HepG2 (cell line): ENCODE data around the gene ABHD18. TPM values are rescaled to one million over a fixed set of nuclear protein-coding genes. Genes with fewer than 3 reads are reported as not detected.

Source experiments
- HNRNPL ChIP-seq: fragments of 200-400 bp; formaldehyde crosslinking; IDR thresholded peaks from 2 replicates; pipeline ENCODE4 v1.6.1; 2017; ENCODE audit warnings: mild to moderate bottlenecking, low read depth, low read length
- JUND ChIP-seq: sonication (generic); formaldehyde crosslinking; IDR thresholded peaks from 2 replicates; pipeline ENCODE4 v1.8.0; 2022; ENCODE audit warnings: mild to moderate bottlenecking, missing genetic modification reagents
- MYC ChIP-seq: sonication (generic); formaldehyde crosslinking; IDR thresholded peaks from 2 replicates; pipeline ENCODE4 v1.9.0; 2021; ENCODE audit warnings: missing genetic modification reagents, borderline replicate concordance
- MZF1 ChIP-seq: sonication (generic); formaldehyde crosslinking; IDR thresholded peaks from 2 replicates; pipeline ENCODE4 v1.8.1; 2023; ENCODE audit warnings: mild to moderate bottlenecking, missing genetic modification reagents, borderline replicate concordance
- POGZ ChIP-seq: sonication (generic); formaldehyde crosslinking; IDR thresholded peaks from 2 replicates; pipeline ENCODE4 v1.4.0; 2020; ENCODE audit warnings: mild to moderate bottlenecking, missing genetic modification reagents
- POLR2G ChIP-seq: fragments of 200-400 bp; formaldehyde crosslinking; IDR thresholded peaks from 2 replicates; pipeline ENCODE4 v1.6.1; 2018; ENCODE audit warnings: mild to moderate bottlenecking, low read depth, low read length, moderate library complexity
- TAF15 ChIP-seq: fragments of 200-400 bp; formaldehyde crosslinking; IDR thresholded peaks from one replicate; pipeline ENCODE4 v1.6.1; 2018; ENCODE audit warnings: mild to moderate bottlenecking, low read depth, low read length; ENCODE audit not compliant: poor library complexity, severe bottlenecking
- ZBTB42 ChIP-seq: sonication (generic); formaldehyde crosslinking; IDR thresholded peaks from 2 replicates; pipeline ENCODE4 v1.5.0; 2020; ENCODE audit warnings: mild to moderate bottlenecking, missing genetic modification reagents
- ZC3H4 ChIP-seq: sonication (generic); formaldehyde crosslinking; IDR thresholded peaks from 2 replicates; pipeline ENCODE4 v1.4.0; 2020; ENCODE audit warnings: missing genetic modification reagents, borderline replicate concordance
- ZFYVE20 ChIP-seq: sonication (generic); formaldehyde crosslinking; IDR thresholded peaks from 2 replicates; pipeline ENCODE4 v1.8.0; 2023; ENCODE audit warnings: low read depth, mild to moderate bottlenecking, moderate library complexity, missing genetic modification reagents, borderline replicate concordance
- ZMAT5 ChIP-seq: sonication (generic); formaldehyde crosslinking; IDR thresholded peaks from 2 replicates; pipeline ENCODE4 v1.5.0; 2020; ENCODE audit warnings: mild to moderate bottlenecking, low read depth, missing genetic modification reagents, borderline replicate concordance
- ZNF225 ChIP-seq: sonication (generic); formaldehyde crosslinking; IDR thresholded peaks from 2 replicates; pipeline ENCODE4 v1.4.0; 2020; ENCODE audit warnings: mild to moderate bottlenecking, missing genetic modification reagents
- ZNF256 ChIP-seq: sonication (generic); formaldehyde crosslinking; conservative IDR thresholded peaks from 2 replicates; pipeline ENCODE4 v1.4.0; 2020; ENCODE audit warnings: missing genetic modification reagents
- ZNF335 ChIP-seq: sonication (generic); formaldehyde crosslinking; IDR thresholded peaks from 2 replicates; pipeline ENCODE4 v1.4.0; 2020; ENCODE audit warnings: missing genetic modification reagents
- ZNF646 ChIP-seq: sonication (generic); formaldehyde crosslinking; IDR thresholded peaks from 2 replicates; pipeline ENCODE4 v1.9.0; 2021; ENCODE audit warnings: mild to moderate bottlenecking, missing genetic modification reagents
- ZNF781 ChIP-seq: sonication (generic); formaldehyde crosslinking; IDR thresholded peaks from 2 replicates; pipeline ENCODE4 v1.5.1; 2020; ENCODE audit warnings: borderline replicate concordance, mild to moderate bottlenecking, missing genetic modification reagents; ENCODE audit errors: not compliant biosample characterization
- ZNF841 ChIP-seq: sonication (generic); formaldehyde crosslinking; IDR thresholded peaks from 2 replicates; pipeline ENCODE4 v1.8.1; 2023; ENCODE audit warnings: missing genetic modification reagents, borderline replicate concordance
- polyA plus RNA-seq, 8 experiments: library from polyadenylated mRNA; depleted of rRNA in 3 of 8; stranded (reverse) in 7 of 8; unstranded in 1 of 8; fragments of >200 nt; fragmentation: Illumina TruSeq in 4 of 8; extraction: Trizol in 4 of 8; gene quantifications; 2 replicates each; pipeline versions ENCODE4 v1.2.1 to v1.2.3, GENCODE V29; 2011 to 2016; ENCODE audit warnings: low read depth in 4 of 8, missing spikeins in 1 of 8, mixed read lengths in 1 of 8; ENCODE audit not compliant: insufficient read depth in 1 of 8
- total RNA-seq, 5 experiments: library from RNA; depleted of rRNA; stranded (reverse); fragments of >200 nt; fragmentation: Illumina TruSeq; extraction: Trizol; gene quantifications; 2 replicates each; pipeline ENCODE4 v1.2.3, GENCODE V29; 2016; ENCODE audit warnings: low read depth in 1 of 5
- TF ChIP-seq, protein P1 (sequence below): sonication (generic); formaldehyde crosslinking; IDR thresholded peaks from 2 replicates; pipeline ENCODE4 v1.4.0; 2020; ENCODE audit warnings: missing genetic modification reagents
- TF ChIP-seq, protein P2 (sequence below): IDR thresholded peaks from 2 replicates; pipeline ENCODE4 v1.6.1; 2016; ENCODE audit warnings: low read depth, control low read depth

Gene ABHD18
- total and polyA plus RNA-seq, 2 of the 13 experiments (the other 11 are each of a cell fraction or from before 2014, with no cell fraction given), result 5.5 to 16.3 TPM

- peak; percentile 84 for TF ChIP-seq POGZ
- peak; percentile 94 for TF ChIP-seq POLR2G
- 0 out of 2 replicates have a peak, but pooled peaks have one; percentile 74 for TF ChIP-seq ZBTB42 (CRISPR knock-in tag)
- TF ChIP-seq, protein P1, sequence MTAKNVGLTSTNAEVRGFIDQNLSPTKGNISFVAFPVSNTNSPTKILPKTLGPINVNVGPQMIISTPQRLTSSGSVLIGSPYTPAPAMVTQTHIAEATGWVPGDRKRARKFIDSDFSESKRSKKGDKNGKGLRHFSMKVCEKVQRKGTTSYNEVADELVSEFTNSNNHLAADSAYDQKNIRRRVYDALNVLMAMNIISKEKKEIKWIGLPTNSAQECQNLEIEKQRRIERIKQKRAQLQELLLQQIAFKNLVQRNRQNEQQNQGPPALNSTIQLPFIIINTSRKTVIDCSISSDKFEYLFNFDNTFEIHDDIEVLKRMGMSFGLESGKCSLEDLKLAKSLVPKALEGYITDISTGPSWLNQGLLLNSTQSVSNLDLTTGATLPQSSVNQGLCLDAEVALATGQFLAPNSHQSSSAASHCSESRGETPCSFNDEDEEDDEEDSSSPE (CRISPR knock-in tag), result peak; percentile 77
- peak; percentile 79 for TF ChIP-seq ZNF335 (CRISPR knock-in tag)
- TF ChIP-seq, protein P2, sequence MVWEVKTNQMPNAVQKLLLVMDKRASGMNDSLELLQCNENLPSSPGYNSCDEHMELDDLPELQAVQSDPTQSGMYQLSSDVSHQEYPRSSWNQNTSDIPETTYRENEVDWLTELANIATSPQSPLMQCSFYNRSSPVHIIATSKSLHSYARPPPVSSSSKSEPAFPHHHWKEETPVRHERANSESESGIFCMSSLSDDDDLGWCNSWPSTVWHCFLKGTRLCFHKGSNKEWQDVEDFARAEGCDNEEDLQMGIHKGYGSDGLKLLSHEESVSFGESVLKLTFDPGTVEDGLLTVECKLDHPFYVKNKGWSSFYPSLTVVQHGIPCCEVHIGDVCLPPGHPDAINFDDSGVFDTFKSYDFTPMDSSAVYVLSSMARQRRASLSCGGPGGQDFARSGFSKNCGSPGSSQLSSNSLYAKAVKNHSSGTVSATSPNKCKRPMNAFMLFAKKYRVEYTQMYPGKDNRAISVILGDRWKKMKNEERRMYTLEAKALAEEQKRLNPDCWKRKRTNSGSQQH (CRISPR knock-in tag), result no peak
- peak; percentile 52; the same call in 1 of the 2 replicates for TF ChIP-seq ZNF256 (CRISPR knock-in tag)
- 0 out of 2 replicates have a peak, but pooled peaks have one; percentile 27 for TF ChIP-seq ZNF225
- TF ChIP-seq MZF1 (CRISPR knock-in tag), result no peak
- TF ChIP-seq MYC (CRISPR knock-in tag), result peak; percentile 95
- peak; percentile 58; the same call in 1 of the 2 replicates for TF ChIP-seq ZNF841 (CRISPR knock-in tag)
- 0 out of 2 replicates have a peak, but pooled peaks have one; percentile 11 for TF ChIP-seq ZC3H4
- no peak for TF ChIP-seq TAF15
- no peak for TF ChIP-seq HNRNPL
- TF ChIP-seq ZNF646 (CRISPR knock-in tag), result no peak
- no peak for TF ChIP-seq ZNF781 (CRISPR knock-in tag)
- peak; percentile 40; the same call in 1 of the 2 replicates for TF ChIP-seq JUND (CRISPR knock-in tag)
- no peak for TF ChIP-seq ZFYVE20 (CRISPR knock-in tag)
- TF ChIP-seq ZMAT5 (CRISPR knock-in tag), result no peak
Observed at GRCh38 chr4:128060699-128061565, 95.7 kb downstream of the ABHD18 start, which contains the start of gene LARP1B (continued).
